Erythroblast (primary cell): ENCODE measurements around the gene LRP1.

ENCODE experiments used
- GATA1 ChIP-seq: IDR thresholded peaks from 2 replicates; pipeline ENCODE4 v1.6.1; 2011; ENCODE audit warnings: low read depth, mild to moderate bottlenecking, control low read depth, low read length, moderate library complexity
- POLR2A ChIP-seq: IDR thresholded peaks from 2 replicates; pipeline ENCODE4 v1.6.1; 2011; ENCODE audit warnings: mild to moderate bottlenecking, low read length

GRCh38 chr12:57213058-57213715, 84.9 kb downstream of the LRP1 start:
- TF ChIP-seq POLR2A: no peak
- TF ChIP-seq GATA1: no peak
